ENCODE measurements around the gene TRPM3. TPM values are rescaled to one million over a fixed set of nuclear protein-coding genes. Genes with fewer than 3 reads are reported as not detected.

TRPM3 gene
- total and polyA plus RNA-seq, 2 donors: 0.14 to 4.6 TPM

DNA sequence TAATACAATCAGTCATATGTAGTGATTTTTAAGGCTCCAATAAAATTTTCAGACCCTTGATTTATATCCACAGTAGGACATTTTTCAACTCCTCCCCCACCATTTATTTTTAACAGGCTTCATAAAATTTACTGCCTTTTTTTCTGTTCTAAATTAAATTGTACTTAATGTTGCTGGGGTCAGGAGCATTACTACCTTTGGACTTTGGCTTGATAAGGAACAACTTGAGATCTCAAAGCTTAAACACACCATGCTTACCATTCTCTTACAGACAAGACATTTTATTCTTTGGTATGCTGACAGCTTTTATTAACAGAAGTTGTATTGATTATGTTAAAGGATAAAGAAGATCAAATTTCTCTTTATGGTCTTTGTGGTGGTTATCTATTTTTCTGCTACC, 30.5 kb downstream of the TRPM3 start:
- Histone ChIP-seq H3K4me1 (ENCODE audit: control insufficient read depth in 2 of 2, insufficient read depth in 2 of 2, low read length in 2 of 2) (no peaks in the 10 kb centered on the region), H3K27ac (ENCODE audit: low read depth in 1 of 2, low read length in 1 of 2) (no peak overlapping the region), H3K9me3 (ENCODE audit: control insufficient read depth in 2 of 2, insufficient read depth in 1 of 2, low read length in 1 of 2) (no peaks in the 10 kb centered on the region), H3K36me3 (ENCODE audit: control insufficient read depth in 2 of 2, insufficient read depth in 2 of 2, low read length in 1 of 2) (no peaks in the 10 kb centered on the region), H3K4me3 (ENCODE audit: low read length in 2 of 2) (no peak overlapping the region), H3K27me3 (ENCODE audit: control insufficient read depth in 2 of 2, insufficient read depth in 1 of 2, low read length in 1 of 2) (no peaks in the 10 kb centered on the region)
- no peak for DNase-seq (ENCODE audit: low read depth in 6 of 9, low spot score in 9 of 9)

DNA sequence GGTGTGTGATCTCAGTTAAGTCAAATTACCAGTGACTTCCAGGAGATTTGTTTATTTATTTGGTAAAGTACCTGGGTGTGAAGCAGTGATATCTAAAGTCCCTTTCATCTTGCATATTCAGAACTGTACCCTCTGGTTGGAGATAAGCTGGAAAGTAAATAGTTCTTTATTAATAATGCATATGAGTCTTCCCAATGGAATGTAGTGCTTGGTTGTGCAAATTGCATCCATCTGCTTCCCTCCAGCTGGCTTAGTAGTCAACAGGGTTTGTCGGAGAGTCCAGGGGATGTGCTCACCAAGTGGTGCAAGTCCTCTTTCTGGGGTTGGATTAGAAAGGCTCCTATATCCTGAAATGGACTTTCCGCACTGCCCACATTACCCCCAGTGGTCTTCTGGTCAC, 42.0 kb downstream of the TRPM3 start:
- H3K27ac ChIP-seq (ENCODE audit: low read depth in 1 of 2, low read length in 1 of 2): no peak overlapping the region
- no peaks in the 10 kb centered on the region for H3K9me3 ChIP-seq (ENCODE audit: control insufficient read depth in 2 of 2, insufficient read depth in 1 of 2, low read length in 1 of 2)
- DNase-seq (ENCODE audit: low read depth in 6 of 9, low spot score in 9 of 9): no peak
- no peaks in the 10 kb centered on the region for H3K36me3 ChIP-seq (ENCODE audit: control insufficient read depth in 2 of 2, insufficient read depth in 2 of 2, low read length in 1 of 2)
- no peak overlapping the region for H3K4me3 ChIP-seq (ENCODE audit: low read length in 2 of 2)
- WGBS: 98% methylated on average over 2 of the region's 2 CpGs
- no peaks in the 10 kb centered on the region for H3K4me1 ChIP-seq (ENCODE audit: control insufficient read depth in 2 of 2, insufficient read depth in 2 of 2, low read length in 2 of 2)
- no peaks in the 10 kb centered on the region for H3K27me3 ChIP-seq (ENCODE audit: control insufficient read depth in 2 of 2, insufficient read depth in 1 of 2, low read length in 1 of 2)

DNA sequence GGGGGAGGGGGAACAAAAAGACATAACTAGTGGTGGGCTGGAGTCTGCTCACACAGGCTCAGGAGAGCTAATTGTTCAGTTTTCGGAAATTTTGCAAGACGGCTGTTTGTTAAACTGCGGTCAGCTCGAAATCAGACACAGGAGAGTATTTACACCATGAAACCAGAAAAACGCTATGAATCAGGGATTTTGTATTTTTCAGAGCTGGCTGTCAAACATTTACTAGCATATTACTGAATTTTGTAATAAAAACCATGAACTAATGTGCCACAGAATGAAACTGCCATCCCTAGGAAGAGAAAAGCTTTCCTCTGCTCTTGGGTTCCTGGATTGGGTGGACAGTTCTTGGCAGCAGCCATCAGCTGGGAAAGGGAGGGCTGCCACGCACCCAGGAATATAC, 45.3 kb downstream of the TRPM3 start:
- Histone ChIP-seq H3K4me3 (ENCODE audit: low read length in 2 of 2) (no peak overlapping the region), H3K27me3 (ENCODE audit: control insufficient read depth in 2 of 2, insufficient read depth in 1 of 2, low read length in 1 of 2) (no peaks in the 10 kb centered on the region), H3K9me3 (ENCODE audit: control insufficient read depth in 2 of 2, insufficient read depth in 1 of 2, low read length in 1 of 2) (no peaks in the 10 kb centered on the region), H3K27ac (ENCODE audit: low read depth in 1 of 2, low read length in 1 of 2) (no peak overlapping the region), H3K36me3 (ENCODE audit: control insufficient read depth in 2 of 2, insufficient read depth in 2 of 2, low read length in 1 of 2) (no peaks in the 10 kb centered on the region), H3K4me1 (ENCODE audit: control insufficient read depth in 2 of 2, insufficient read depth in 2 of 2, low read length in 2 of 2) (no peaks in the 10 kb centered on the region)
- no peak for DNase-seq (ENCODE audit: low read depth in 6 of 9, low spot score in 9 of 9)
- WGBS: 95% methylated on average over 6 of the region's 6 CpGs

- no peaks in the 10 kb centered on the region for H3K4me1 ChIP-seq (ENCODE audit: control insufficient read depth in 2 of 2, insufficient read depth in 2 of 2, low read length in 2 of 2)
- no peak for DNase-seq (ENCODE audit: low read depth in 6 of 9, low spot score in 9 of 9)
- H3K27me3 ChIP-seq (ENCODE audit: control insufficient read depth in 2 of 2, insufficient read depth in 1 of 2, low read length in 1 of 2): no peaks in the 10 kb centered on the region
- no peaks in the 10 kb centered on the region for H3K9me3 ChIP-seq (ENCODE audit: control insufficient read depth in 2 of 2, insufficient read depth in 1 of 2, low read length in 1 of 2)
- H3K27ac ChIP-seq (ENCODE audit: low read depth in 1 of 2, low read length in 1 of 2): no peak overlapping the region
- no peak overlapping the region for H3K4me3 ChIP-seq (ENCODE audit: low read length in 2 of 2)
- no peaks in the 10 kb centered on the region for H3K36me3 ChIP-seq (ENCODE audit: control insufficient read depth in 2 of 2, insufficient read depth in 2 of 2, low read length in 1 of 2)
- 96% methylated on average over 2 of the region's 2 CpGs for WGBS
Measured at GRCh38 chr9:71073494-71073893, 47.9 kb downstream of the TRPM3 start.

- Histone ChIP-seq H3K4me1 (ENCODE audit: control insufficient read depth in 2 of 2, insufficient read depth in 2 of 2, low read length in 2 of 2) (no peaks in the 10 kb centered on the region), H3K4me3 (ENCODE audit: low read length in 2 of 2) (no peak overlapping the region), H3K27me3 (ENCODE audit: control insufficient read depth in 2 of 2, insufficient read depth in 1 of 2, low read length in 1 of 2) (no peaks in the 10 kb centered on the region), H3K27ac (ENCODE audit: low read depth in 1 of 2, low read length in 1 of 2) (no peak overlapping the region), H3K36me3 (ENCODE audit: control insufficient read depth in 2 of 2, insufficient read depth in 2 of 2, low read length in 1 of 2) (no peaks in the 10 kb centered on the region), H3K9me3 (ENCODE audit: control insufficient read depth in 2 of 2, insufficient read depth in 1 of 2, low read length in 1 of 2) (no peaks in the 10 kb centered on the region)
- 92% methylated on average over 5 of the region's 5 CpGs for WGBS
- DNase-seq (ENCODE audit: low read depth in 6 of 9, low spot score in 9 of 9): no peak
Measured at GRCh38 chr9:71072587-71072986, 48.8 kb downstream of the TRPM3 start.

GRCh38 chr9:71071633-71072032, 49.8 kb downstream of the TRPM3 start:
- H3K27ac ChIP-seq (ENCODE audit: low read depth in 1 of 2, low read length in 1 of 2): no peak overlapping the region

DNA sequence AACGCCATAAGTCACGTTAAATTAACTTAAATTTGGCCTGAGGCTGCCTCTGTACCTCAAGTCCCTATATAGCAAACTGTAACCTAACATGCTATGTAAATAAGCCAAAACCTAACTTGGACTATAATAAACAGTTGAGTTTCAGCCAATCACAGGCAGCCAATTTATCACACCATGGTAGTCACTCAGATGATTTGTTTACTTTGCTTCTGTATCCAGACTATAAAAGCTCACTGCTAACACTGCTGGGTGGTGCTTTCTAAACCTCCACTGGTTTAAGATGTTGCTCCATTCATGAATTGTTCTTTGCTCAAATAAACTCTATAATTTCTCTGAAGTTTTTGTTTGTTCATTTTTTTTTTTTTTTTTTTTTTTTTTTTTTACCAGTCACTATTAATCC, 62.8 kb downstream of the TRPM3 start:
- no peaks in the 10 kb centered on the region for H3K36me3 ChIP-seq (ENCODE audit: control insufficient read depth in 2 of 2, insufficient read depth in 2 of 2, low read length in 1 of 2)
- H3K4me3 ChIP-seq (ENCODE audit: low read length in 2 of 2): no peak overlapping the region
- H3K27ac ChIP-seq (ENCODE audit: low read depth in 1 of 2, low read length in 1 of 2): no peak overlapping the region
- H3K27me3 ChIP-seq (ENCODE audit: control insufficient read depth in 2 of 2, insufficient read depth in 1 of 2, low read length in 1 of 2): no peaks in the 10 kb centered on the region
- WGBS: 96% methylated on average over 2 of the region's 2 CpGs
- H3K9me3 ChIP-seq (ENCODE audit: control insufficient read depth in 2 of 2, insufficient read depth in 1 of 2, low read length in 1 of 2): no peaks in the 10 kb centered on the region
- H3K4me1 ChIP-seq (ENCODE audit: control insufficient read depth in 2 of 2, insufficient read depth in 2 of 2, low read length in 2 of 2): no peaks in the 10 kb centered on the region
- DNase-seq (ENCODE audit: low read depth in 6 of 9, low spot score in 9 of 9): no peak

More at GRCh38 chr9:71071633-71072032, 49.8 kb downstream of the TRPM3 start:
- no peaks in the 10 kb centered on the region for H3K36me3 ChIP-seq (ENCODE audit: control insufficient read depth in 2 of 2, insufficient read depth in 2 of 2, low read length in 1 of 2)
- WGBS: 52% methylated on average over 1 of the region's 1 CpG
- H3K4me1 ChIP-seq (ENCODE audit: control insufficient read depth in 2 of 2, insufficient read depth in 2 of 2, low read length in 2 of 2): no peaks in the 10 kb centered on the region
- DNase-seq (ENCODE audit: low read depth in 6 of 9, low spot score in 9 of 9): no peak
- no peak overlapping the region for H3K4me3 ChIP-seq (ENCODE audit: low read length in 2 of 2)
- H3K27me3 ChIP-seq (ENCODE audit: control insufficient read depth in 2 of 2, insufficient read depth in 1 of 2, low read length in 1 of 2): no peaks in the 10 kb centered on the region
- no peaks in the 10 kb centered on the region for H3K9me3 ChIP-seq (ENCODE audit: control insufficient read depth in 2 of 2, insufficient read depth in 1 of 2, low read length in 1 of 2)

- H3K36me3 ChIP-seq (ENCODE audit: control insufficient read depth in 2 of 2, insufficient read depth in 2 of 2, low read length in 1 of 2): no peaks in the 10 kb centered on the region
- no peak overlapping the region for H3K27ac ChIP-seq (ENCODE audit: low read depth in 1 of 2, low read length in 1 of 2)
- H3K9me3 ChIP-seq (ENCODE audit: control insufficient read depth in 2 of 2, insufficient read depth in 1 of 2, low read length in 1 of 2): no peaks in the 10 kb centered on the region
- no peaks in the 10 kb centered on the region for H3K4me1 ChIP-seq (ENCODE audit: control insufficient read depth in 2 of 2, insufficient read depth in 2 of 2, low read length in 2 of 2)
- WGBS: 74% methylated on average over 4 of the region's 4 CpGs
- no peaks in the 10 kb centered on the region for H3K27me3 ChIP-seq (ENCODE audit: control insufficient read depth in 2 of 2, insufficient read depth in 1 of 2, low read length in 1 of 2)
- no peak for DNase-seq (ENCODE audit: low read depth in 6 of 9, low spot score in 9 of 9)
- no peak overlapping the region for H3K4me3 ChIP-seq (ENCODE audit: low read length in 2 of 2)
Measured at GRCh38 chr9:71052287-71052686, 69.1 kb downstream of the TRPM3 start.

- DNase-seq (ENCODE audit: low read depth in 6 of 9, low spot score in 9 of 9): no peak
- WGBS: 72% methylated on average over 4 of the region's 4 CpGs
- no peaks in the 10 kb centered on the region for H3K9me3 ChIP-seq (ENCODE audit: control insufficient read depth in 2 of 2, insufficient read depth in 1 of 2, low read length in 1 of 2)
Measured at GRCh38 chr9:71048280-71048679, 73.1 kb downstream of the TRPM3 start.

DNA sequence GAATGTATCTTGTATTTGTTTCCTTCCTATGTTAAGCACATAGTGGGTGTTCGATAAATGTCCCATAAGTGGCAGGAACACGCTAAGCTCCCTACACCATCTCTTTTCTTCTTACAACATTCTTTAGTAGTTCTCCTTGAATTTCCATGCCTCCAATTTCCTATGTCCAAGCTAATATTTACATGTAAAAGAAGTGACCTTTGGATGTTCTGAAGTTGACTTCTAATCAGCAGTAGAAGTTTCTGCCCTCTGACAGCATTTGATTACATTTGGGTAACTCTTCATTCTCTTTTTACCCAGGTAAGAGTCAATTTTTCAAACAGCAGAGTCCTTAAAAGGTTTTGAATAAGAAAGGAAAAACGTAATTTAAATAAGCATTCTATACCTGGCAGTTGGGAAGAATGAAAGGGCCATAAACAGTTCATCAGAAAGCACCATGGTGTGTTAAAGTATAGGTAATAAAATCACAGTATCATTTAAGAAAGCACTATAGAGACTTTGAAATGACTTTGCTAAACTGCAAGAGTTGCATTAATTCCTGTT, 78.9 kb downstream of the TRPM3 start:
- no peak overlapping the region for H3K27ac ChIP-seq (ENCODE audit: low read depth in 1 of 2, low read length in 1 of 2)
- H3K4me3 ChIP-seq (ENCODE audit: low read length in 2 of 2): no peak overlapping the region
- no peaks in the 10 kb centered on the region for H3K36me3 ChIP-seq (ENCODE audit: control insufficient read depth in 2 of 2, insufficient read depth in 2 of 2, low read length in 1 of 2)
- H3K27me3 ChIP-seq (ENCODE audit: control insufficient read depth in 2 of 2, insufficient read depth in 1 of 2, low read length in 1 of 2): no peaks in the 10 kb centered on the region
- no peaks in the 10 kb centered on the region for H3K9me3 ChIP-seq (ENCODE audit: control insufficient read depth in 2 of 2, insufficient read depth in 1 of 2, low read length in 1 of 2)
- DNase-seq (ENCODE audit: low read depth in 6 of 9, low spot score in 9 of 9): no peak
- no peaks in the 10 kb centered on the region for H3K4me1 ChIP-seq (ENCODE audit: control insufficient read depth in 2 of 2, insufficient read depth in 2 of 2, low read length in 2 of 2)
- WGBS: 87% methylated on average over 3 of the region's 3 CpGs

More at GRCh38 chr9:71048280-71048679, 73.1 kb downstream of the TRPM3 start:
- Histone ChIP-seq H3K4me1 (ENCODE audit: control insufficient read depth in 2 of 2, insufficient read depth in 2 of 2, low read length in 2 of 2) (no peaks in the 10 kb centered on the region), H3K36me3 (ENCODE audit: control insufficient read depth in 2 of 2, insufficient read depth in 2 of 2, low read length in 1 of 2) (no peaks in the 10 kb centered on the region), H3K27me3 (ENCODE audit: control insufficient read depth in 2 of 2, insufficient read depth in 1 of 2, low read length in 1 of 2) (no peaks in the 10 kb centered on the region), H3K27ac (ENCODE audit: low read depth in 1 of 2, low read length in 1 of 2) (no peak overlapping the region), H3K4me3 (ENCODE audit: low read length in 2 of 2) (no peak overlapping the region)
